Neural progenitor cell (in vitro differentiated cells): ENCODE data around the gene LUZP2. TPM values are rescaled to one million over a fixed set of nuclear protein-coding genes. Genes with fewer than 3 reads are reported as not detected.

Experiments used
- DNase-seq: peaks from one replicate; pipeline ENCODE4 v3.0.0-alpha.2; 2016; ENCODE audit warnings: low spot score
- H2AFZ ChIP-seq: fragments of 200-600 bp; sonication (generic); replicated peaks from 2 replicates; pipeline ENCODE4 v1.6.1; 2016; ENCODE audit warnings: antibody characterized with exemption
- H3F3A ChIP-seq: fragments of 200-600 bp; sonication (generic); 2 replicates; pipeline ENCODE4 v1.6.1; 2016; ENCODE audit warnings: antibody characterized with exemption, low read depth
- H3K27ac ChIP-seq: fragments of 200-600 bp; sonication (generic); 2 replicates; pipeline ENCODE4 v1.5.1; 2016; ENCODE audit warnings: mild to moderate bottlenecking
- H3K27me3 ChIP-seq: fragments of 200-600 bp; sonication (generic); 2 replicates; pipeline ENCODE4 v1.6.1; 2016; ENCODE audit warnings: mild to moderate bottlenecking, moderate library complexity
- H3K36me3 ChIP-seq: fragments of 200-600 bp; sonication (generic); 2 replicates; pipeline ENCODE4 v1.5.1; 2016
- H3K4me1 ChIP-seq: fragments of 200-600 bp; sonication (generic); 2 replicates; pipeline ENCODE4 v1.6.1; 2016; ENCODE audit warnings: mixed run types
- H3K4me2 ChIP-seq: fragments of 200-600 bp; sonication (generic); 2 replicates; pipeline ENCODE4 v1.6.1; 2016
- H3K4me3 ChIP-seq: fragments of 200-600 bp; sonication (generic); 2 replicates; pipeline ENCODE4 v1.5.1; 2016
- H3K79me2 ChIP-seq: fragments of 200-600 bp; sonication (generic); 2 replicates; pipeline ENCODE4 v1.6.1; 2016; ENCODE audit warnings: low read depth
- H3K9ac ChIP-seq: fragments of 200-600 bp; sonication (generic); 2 replicates; pipeline ENCODE4 v1.6.1; 2016
- H3K9me3 ChIP-seq: fragments of 200-600 bp; sonication (generic); 2 replicates; pipeline ENCODE4 v1.5.1; 2016; ENCODE audit warnings: low read depth
- H4K20me1 ChIP-seq: fragments of 200-600 bp; sonication (generic); 2 replicates; pipeline ENCODE4 v1.6.1; 2016; ENCODE audit warnings: low read depth
- H3K27ac Mint-ChIP-seq: 3 replicates; pipeline ENCODE4 v1.8.0; 2021; ENCODE audit warnings: mixed read lengths
- H3K27me3 Mint-ChIP-seq: 2 replicates; pipeline ENCODE4 v1.8.0; 2022; ENCODE audit warnings: low read depth, mild to moderate bottlenecking, inconsistent platforms, moderate library complexity, mixed read lengths; ENCODE audit not compliant: insufficient read depth
- H3K36me3 Mint-ChIP-seq: 3 replicates; pipeline ENCODE4 v1.8.0; 2021; ENCODE audit warnings: mixed read lengths
- H3K4me1 Mint-ChIP-seq: 3 replicates; pipeline ENCODE4 v1.8.0; 2021; ENCODE audit warnings: mixed read lengths
- H3K4me3 Mint-ChIP-seq: 3 replicates; pipeline ENCODE4 v1.8.0; 2021; ENCODE audit warnings: mild to moderate bottlenecking, moderate library complexity, mixed read lengths
- H3K9me3 Mint-ChIP-seq: 3 replicates; pipeline ENCODE4 v1.8.0; 2020; ENCODE audit warnings: mixed read lengths
- EZH2 ChIP-seq: fragments of 200-600 bp; sonication (generic); IDR thresholded peaks from 2 replicates; pipeline ENCODE4 v1.6.1; 2017; ENCODE audit warnings: antibody characterized with exemption, mild to moderate bottlenecking, moderate library complexity
- EZH2phosphoT487 ChIP-seq: fragments of 200-600 bp; sonication (generic); IDR thresholded peaks from 2 replicates; pipeline ENCODE4 v1.6.1; 2017; ENCODE audit warnings: antibody characterized with exemption
- total RNA-seq: library from RNA; depleted of rRNA; stranded (reverse); fragments of >200 nt; gene quantifications from 2 replicates; pipeline ENCODE4 v1.2.3, GENCODE V29; 2015; ENCODE audit warnings: low replicate concordance
- TF ChIP-seq, protein P1 (sequence below): fragments of 200-600 bp; sonication (generic); IDR thresholded peaks from 2 replicates; pipeline ENCODE4 v1.5.1; 2017; ENCODE audit warnings: antibody characterized with exemption, mild to moderate bottlenecking

The LUZP2 gene
- total RNA-seq, 1 donor from 2014 or later = 2.5 TPM

DNA sequence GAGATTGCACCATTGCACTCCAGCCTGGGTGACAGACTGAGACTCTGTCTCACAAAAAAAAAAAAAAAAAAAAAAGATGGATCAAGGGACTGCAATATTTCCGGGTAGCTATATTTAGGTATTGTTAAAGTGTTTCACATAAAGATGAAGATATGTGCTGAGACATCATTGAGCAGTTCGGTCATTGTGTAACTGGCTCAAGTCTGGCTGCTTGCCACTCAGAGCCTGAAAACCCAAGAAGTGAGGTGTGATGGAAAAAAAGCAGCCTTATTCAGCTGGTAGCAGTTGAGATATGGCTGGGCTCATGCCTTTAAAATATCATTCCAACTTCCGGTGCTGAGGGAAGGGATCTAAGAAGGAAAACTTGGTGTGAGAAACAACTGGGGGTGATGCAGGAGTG is 46.9 kb downstream of the LUZP2 start:
- Mint-ChIP-seq H3K4me3 (no peak overlapping the region), H3K27me3 (no peaks in the 10 kb centered on the region)

DNA sequence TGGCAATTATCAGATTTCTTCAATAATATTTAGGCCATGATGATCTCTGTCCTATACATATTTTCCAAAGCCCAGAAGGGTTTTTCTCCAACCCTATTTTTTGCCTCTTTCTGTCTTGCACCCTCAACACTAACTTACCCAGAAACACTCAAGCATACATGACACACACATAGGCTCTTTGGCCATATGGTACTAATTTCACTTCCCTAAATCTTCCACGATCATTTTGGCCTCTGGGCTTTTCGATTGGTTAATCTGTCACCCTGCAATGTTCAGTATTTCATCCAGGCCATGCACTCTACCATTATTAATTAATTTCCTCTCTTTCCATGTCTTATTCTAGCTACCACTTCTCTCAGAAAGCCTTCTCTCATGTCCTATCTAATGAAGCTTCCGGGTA is 59.8 kb downstream of the LUZP2 start:
- no peak overlapping the region for H3K4me3 Mint-ChIP-seq

More for the DNA sequence above, 46.9 kb downstream of the LUZP2 start:
- H4K20me1 ChIP-seq = no peaks in the 10 kb centered on the region
- H3K4me1 Mint-ChIP-seq = no peaks in the 10 kb centered on the region
- no peak overlapping the region for H3K4me2 ChIP-seq
- no peak overlapping the region for H3K27ac Mint-ChIP-seq
- H3K4me3 ChIP-seq = no peak overlapping the region
- TF ChIP-seq EZH2 (no peak), EZH2phosphoT487 (no peak)
- TF ChIP-seq, protein P1, sequence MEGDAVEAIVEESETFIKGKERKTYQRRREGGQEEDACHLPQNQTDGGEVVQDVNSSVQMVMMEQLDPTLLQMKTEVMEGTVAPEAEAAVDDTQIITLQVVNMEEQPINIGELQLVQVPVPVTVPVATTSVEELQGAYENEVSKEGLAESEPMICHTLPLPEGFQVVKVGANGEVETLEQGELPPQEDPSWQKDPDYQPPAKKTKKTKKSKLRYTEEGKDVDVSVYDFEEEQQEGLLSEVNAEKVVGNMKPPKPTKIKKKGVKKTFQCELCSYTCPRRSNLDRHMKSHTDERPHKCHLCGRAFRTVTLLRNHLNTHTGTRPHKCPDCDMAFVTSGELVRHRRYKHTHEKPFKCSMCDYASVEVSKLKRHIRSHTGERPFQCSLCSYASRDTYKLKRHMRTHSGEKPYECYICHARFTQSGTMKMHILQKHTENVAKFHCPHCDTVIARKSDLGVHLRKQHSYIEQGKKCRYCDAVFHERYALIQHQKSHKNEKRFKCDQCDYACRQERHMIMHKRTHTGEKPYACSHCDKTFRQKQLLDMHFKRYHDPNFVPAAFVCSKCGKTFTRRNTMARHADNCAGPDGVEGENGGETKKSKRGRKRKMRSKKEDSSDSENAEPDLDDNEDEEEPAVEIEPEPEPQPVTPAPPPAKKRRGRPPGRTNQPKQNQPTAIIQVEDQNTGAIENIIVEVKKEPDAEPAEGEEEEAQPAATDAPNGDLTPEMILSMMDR = no peak
- H3K36me3 Mint-ChIP-seq = no peaks in the 10 kb centered on the region
- H3K4me1 ChIP-seq = no peaks in the 10 kb centered on the region
- H3K79me2 ChIP-seq = no peaks in the 10 kb centered on the region
- no peaks in the 10 kb centered on the region for H3K9me3 Mint-ChIP-seq
- no peaks in the 10 kb centered on the region for H3K9me3 ChIP-seq
- no peak overlapping the region for H3K27ac ChIP-seq
- H3K27me3 ChIP-seq = no peaks in the 10 kb centered on the region
- H3K9ac ChIP-seq = no peak overlapping the region
- H3F3A ChIP-seq = no peaks in the 10 kb centered on the region
- no peaks in the 10 kb centered on the region for H3K36me3 ChIP-seq
- H2AFZ ChIP-seq = no peak overlapping the region
- no peak for DNase-seq

DNA sequence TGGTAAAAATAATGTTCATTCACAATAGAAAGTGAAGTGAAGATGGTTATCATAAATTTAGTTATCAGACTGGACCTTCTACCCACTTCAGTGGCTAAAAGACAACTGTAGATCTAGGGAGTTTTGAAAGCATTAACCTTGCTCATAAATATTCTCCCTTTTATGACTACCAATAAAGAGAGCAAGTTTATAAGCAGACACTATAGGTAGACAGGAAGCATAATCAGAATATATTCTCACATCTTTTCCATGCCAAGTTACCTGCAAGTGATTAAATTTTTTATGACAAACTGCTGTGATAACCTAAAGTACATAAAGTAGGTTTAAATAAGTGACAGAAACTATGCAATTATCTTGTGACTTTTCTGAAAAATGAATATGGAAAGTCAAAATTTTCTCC is 62.5 kb downstream of the LUZP2 start:
- H3K9me3 Mint-ChIP-seq = no peaks in the 10 kb centered on the region

More for the DNA sequence above, 59.8 kb downstream of the LUZP2 start:
- TF ChIP-seq, protein P1 = no peak
- TF ChIP-seq EZH2 = no peak
- TF ChIP-seq EZH2phosphoT487 = no peak
- Mint-ChIP-seq H3K36me3 (no peaks in the 10 kb centered on the region), H3K9me3 (no peaks in the 10 kb centered on the region), H3K27ac (no peak overlapping the region), H3K4me1 (no peaks in the 10 kb centered on the region), H3K27me3 (no peaks in the 10 kb centered on the region)
- no peaks in the 10 kb centered on the region for H3K79me2 ChIP-seq
- H3K4me2 ChIP-seq = no peak overlapping the region
- no peak overlapping the region for H3K9ac ChIP-seq
- H3K27me3 ChIP-seq = no peaks in the 10 kb centered on the region
- no peak overlapping the region for H3K27ac ChIP-seq
- no peak for DNase-seq
- no peak overlapping the region for H2AFZ ChIP-seq
- H3F3A ChIP-seq = no peaks in the 10 kb centered on the region
- H3K4me1 ChIP-seq = no peaks in the 10 kb centered on the region
- H3K9me3 ChIP-seq = no peaks in the 10 kb centered on the region
- no peak overlapping the region for H3K4me3 ChIP-seq
- no peaks in the 10 kb centered on the region for H4K20me1 ChIP-seq
- no peaks in the 10 kb centered on the region for H3K36me3 ChIP-seq

More for the DNA sequence above, 62.5 kb downstream of the LUZP2 start:
- Histone ChIP-seq H3K36me3 (no peaks in the 10 kb centered on the region), H3K9ac (no peak overlapping the region), H4K20me1 (no peaks in the 10 kb centered on the region), H2AFZ (no peak overlapping the region), H3K27me3 (no peaks in the 10 kb centered on the region), H3K27ac (no peak overlapping the region), H3K9me3 (no peaks in the 10 kb centered on the region), H3K4me2 (no peak overlapping the region), H3K4me3 (no peak overlapping the region), H3K79me2 (no peaks in the 10 kb centered on the region), H3K4me1 (no peaks in the 10 kb centered on the region), H3F3A (no peaks in the 10 kb centered on the region)
- H3K27me3 Mint-ChIP-seq = no peaks in the 10 kb centered on the region
- no peak for DNase-seq
- no peaks in the 10 kb centered on the region for H3K4me1 Mint-ChIP-seq
- H3K4me3 Mint-ChIP-seq = no peak overlapping the region
- no peaks in the 10 kb centered on the region for H3K36me3 Mint-ChIP-seq
- H3K27ac Mint-ChIP-seq = no peak overlapping the region
- TF ChIP-seq EZH2phosphoT487 (no peak), EZH2 (no peak)
- TF ChIP-seq, protein P1 = no peak
